Caco-2 (cell line): ENCODE results near the gene ZNRF1. TPM values are rescaled to one million over a fixed set of nuclear protein-coding genes. Genes with fewer than 3 reads are reported as not detected.

Experiments
- BruUV-seq: library from RNA; stranded (reverse); fragments of 400-500 nt; replicated peaks from 2 replicates; lab custom pipeline; 2021; lab: Mats Ljungman, UMichigan
- CTCF ChIA-PET: fragments of 300-600 bp; sonication (Branson Sonifier 250); formaldehyde crosslinking; loops from one replicate; lab custom pipeline; 2022; ENCODE audit warnings: antibody characterized with exemption; lab: Charles Lee
- POLR2A ChIA-PET: fragments of 300-600 bp; sonication (Branson Sonifier 250); formaldehyde crosslinking; loops from one replicate; lab custom pipeline; 2022; ENCODE audit warnings: antibody characterized with exemption; lab: Charles Lee
- DNase-seq, 2 experiments: peaks; one replicate each; pipeline versions ENCODE4 v3.0.0 to v3.0.0-alpha.2; 2020 to 2022
- H3K27me3 ChIP-seq: replicated peaks from 2 replicates; pipeline ENCODE4 v1.6.0; 2011; ENCODE audit warnings: low read length; ENCODE audit not compliant: control insufficient read depth, insufficient read depth
- H3K36me3 ChIP-seq: 2 replicates; pipeline ENCODE4 v1.5.1; 2011; ENCODE audit warnings: low read length; ENCODE audit not compliant: control insufficient read depth, insufficient read depth
- H3K4me1 ChIP-seq: fragments of 250-450 bp; sonication (Bioruptor Pico); 2 replicates; pipeline ENCODE4 v1.5.1; 2020; ENCODE audit warnings: mild to moderate bottlenecking
- H3K4me3 ChIP-seq: 2 replicates; pipeline ENCODE4 v1.5.1; 2011; ENCODE audit warnings: low read depth, mild to moderate bottlenecking, control low read depth, low read length
- H3K9me3 ChIP-seq: fragments of 250-450 bp; sonication (Bioruptor Pico); 2 replicates; pipeline ENCODE4 v1.5.1; 2020; ENCODE audit warnings: mild to moderate bottlenecking, moderate library complexity
- H3K27ac Mint-ChIP-seq: one replicate; pipeline ENCODE4 v1.8.0; 2022; ENCODE audit warnings: mixed read lengths; ENCODE audit not compliant: unreplicated experiment
- H3K27me3 Mint-ChIP-seq: one replicate; pipeline ENCODE4 v1.8.0; 2022; ENCODE audit warnings: mixed read lengths; ENCODE audit not compliant: insufficient read depth, unreplicated experiment
- H3K36me3 Mint-ChIP-seq: one replicate; pipeline ENCODE4 v1.8.0; 2022; ENCODE audit warnings: mild to moderate bottlenecking, mixed read lengths; ENCODE audit not compliant: insufficient read depth, unreplicated experiment
- H3K4me1 Mint-ChIP-seq: one replicate; pipeline ENCODE4 v1.8.0; 2022; ENCODE audit warnings: low read depth, mixed read lengths; ENCODE audit not compliant: unreplicated experiment
- H3K4me3 Mint-ChIP-seq: one replicate; pipeline ENCODE4 v1.8.0; 2022; ENCODE audit warnings: mild to moderate bottlenecking, moderate library complexity, mixed read lengths; ENCODE audit not compliant: unreplicated experiment
- H3K9me3 Mint-ChIP-seq: one replicate; pipeline ENCODE4 v1.8.0; 2022; ENCODE audit warnings: mixed read lengths; ENCODE audit not compliant: unreplicated experiment
- CTCF ChIP-seq, 2 experiments: fragments of 200-600 bp in 1 of 2; IDR thresholded peaks; 1 replicate in 1 of 2; 2 replicates in 1 of 2; pipeline versions ENCODE4 v1.5.1 to v1.8.0; 2011 to 2022; ENCODE audit warnings: antibody characterized with exemption in 1 of 2, control low read depth in 1 of 2, inconsistent platforms in 1 of 2, low read depth in 1 of 2, low read length in 1 of 2, mild to moderate bottlenecking in 1 of 2, moderate library complexity in 1 of 2; ENCODE audit not compliant: insufficient read depth in 1 of 2, severe bottlenecking in 1 of 2, unreplicated experiment in 1 of 2
- intact Hi-C: fragments of 100-400 bp; cut with micrococcal nuclease; formaldehyde crosslinking; loops from one replicate; pipeline ENCODE4 v1.10.0; 2022; ENCODE audit not compliant: unreplicated experiment
- total RNA-seq: library from RNA; stranded (reverse); gene quantifications from 2 replicates; pipeline ENCODE4 v1.2.3, GENCODE V29; 2022

ZNRF1 gene
- total RNA-seq, 1 experiment from 2014 or later, result 68.6 TPM

GRCh38 chr16:75066861-75067447 lies 68.1 kb downstream of the ZNRF1 start:
- TF ChIP-seq CTCF (IDR thresholded peaks at IDR 0.05; ENCODE audit: insufficient read depth in 1 of 2, low read depth in 1 of 2, low read length in 1 of 2, severe bottlenecking in 1 of 2, unreplicated experiment in 1 of 2), result no peak
- no peaks in the 10 kb centered on the region for H3K27me3 Mint-ChIP-seq

GRCh38 chr16:75068085-75069031 lies 69.5 kb downstream of the ZNRF1 start:
- H3K36me3 ChIP-seq, result no peaks in the 10 kb centered on the region
- DNase-seq, result no peak
- Mint-ChIP-seq H3K36me3 (peaks cover 29% of the 10 kb centered on the region), H3K9me3 (no peaks in the 10 kb centered on the region), H3K27ac (peak overlapping the region; percentile 91), H3K27me3 (no peaks in the 10 kb centered on the region), H3K4me3 (no peak overlapping the region), H3K4me1 (peaks cover 55% of the 10 kb centered on the region)
- no peaks in the 10 kb centered on the region for H3K9me3 ChIP-seq
- no TSS peak for BruUV-seq
- ChIA-PET POLR2A (no interaction called here), CTCF (interaction anchor here (0.6 to 1.3 kb wide), 3 partner anchors 28 to 77 kb away, joined by 4 to 13 read pairs (median 5); no protein-coding TSS in a partner anchor)
- H3K4me1 ChIP-seq, result peaks cover 77% of the 10 kb centered on the region
- no peak overlapping the region for H3K4me3 ChIP-seq
- H3K27me3 ChIP-seq, result no peaks in the 10 kb centered on the region
- no peak for TF ChIP-seq CTCF (IDR thresholded peaks at IDR 0.05; ENCODE audit: insufficient read depth in 1 of 2, low read depth in 1 of 2, low read length in 1 of 2, severe bottlenecking in 1 of 2, unreplicated experiment in 1 of 2)
- intact Hi-C loops, result no loop called here

More at GRCh38 chr16:75066861-75067447, 68.1 kb downstream of the ZNRF1 start:
- peaks cover 24% of the 10 kb centered on the region for H3K36me3 Mint-ChIP-seq
- H3K4me1 Mint-ChIP-seq, result peaks cover 49% of the 10 kb centered on the region
- no peak overlapping the region for H3K4me3 Mint-ChIP-seq
- ChIA-PET POLR2A (interaction anchor here (0.9 kb wide), 1 partner anchor 34 kb away, joined by 6 read pairs; no protein-coding TSS in a partner anchor), CTCF (no interaction called here)
- H3K36me3 ChIP-seq, result no peaks in the 10 kb centered on the region
- intact Hi-C loops, result no loop called here
- no peak for DNase-seq
- H3K9me3 ChIP-seq, result no peaks in the 10 kb centered on the region
- peaks cover 73% of the 10 kb centered on the region for H3K4me1 ChIP-seq
- no peak overlapping the region for H3K4me3 ChIP-seq
- no peaks in the 10 kb centered on the region for H3K9me3 Mint-ChIP-seq
- no peaks in the 10 kb centered on the region for H3K27me3 ChIP-seq
- H3K27ac Mint-ChIP-seq, result peak overlapping the region; percentile 63
- BruUV-seq, result no TSS peak
